CD4-positive, alpha-beta T cell (primary cell): ENCODE results near the gene PPIA. TPM values are rescaled to one million over a fixed set of nuclear protein-coding genes. Genes with fewer than 3 reads are reported as not detected.

Source experiments
- ATAC-seq: fragments of 200-7000 bp; cut with Tn5 transposase; one replicate; pipeline ENCODE4 v1.10.0; 2022; ENCODE audit warnings: mild to moderate bottlenecking; ENCODE audit not compliant: poor library complexity
- CTCF ChIA-PET: fragments of 350-600 bp; sonication (Branson Sonifier 250); formaldehyde crosslinking; loops from one replicate; lab custom pipeline; 2021; ENCODE audit warnings: antibody characterized with exemption, inconsistent platforms; lab: Charles Lee
- POLR2A ChIA-PET: fragments of 350-600 bp; sonication (Branson Sonifier 250); formaldehyde crosslinking; loops from one replicate; lab custom pipeline; 2021; ENCODE audit warnings: antibody characterized with exemption, inconsistent platforms; lab: Charles Lee
- DNase-seq, 14 experiments: peaks; one replicate each; pipeline ENCODE4 v3.0.0-alpha.2; 2013 to 2020; ENCODE audit warnings: mixed read lengths in 2 of 14
- H3K27ac ChIP-seq, 2 donors: one replicate each; pipeline versions ENCODE4 v1.5.1 to v1.7.0; 2013; ENCODE audit warnings: low read length in 2 of 2, low read depth in 1 of 2, mild to moderate bottlenecking in 1 of 2
- H3K27me3 ChIP-seq, 2 experiments: 1 replicate in 1 of 2; 2 replicates in 1 of 2; pipeline versions ENCODE4 v1.6.1 to v1.7.0; 2013; ENCODE audit warnings: low read length in 2 of 2, control low read depth in 1 of 2, mild to moderate bottlenecking in 1 of 2, moderate library complexity in 1 of 2; ENCODE audit not compliant: insufficient read depth in 2 of 2, control insufficient read depth in 1 of 2
- H3K36me3 ChIP-seq: one replicate; pipeline ENCODE4 v1.6.1; 2013; ENCODE audit warnings: low read length, control low read depth; ENCODE audit not compliant: insufficient read depth
- H3K4me1 ChIP-seq: one replicate; pipeline ENCODE4 v1.6.1; 2013; ENCODE audit warnings: low read length, control low read depth; ENCODE audit not compliant: insufficient read depth
- H3K4me3 ChIP-seq: one replicate; pipeline ENCODE4 v1.5.1; 2013; ENCODE audit warnings: mild to moderate bottlenecking, low read length, moderate library complexity
- H3K9me3 ChIP-seq, 2 experiments: 1 replicate in 1 of 2; 2 replicates in 1 of 2; pipeline versions ENCODE4 v1.6.1 to v1.7.0; 2013; ENCODE audit warnings: low read length in 2 of 2, mild to moderate bottlenecking in 2 of 2, control low read depth in 1 of 2, moderate library complexity in 1 of 2; ENCODE audit not compliant: control insufficient read depth in 1 of 2, insufficient read depth in 1 of 2
- H3K27ac Mint-ChIP-seq: one replicate; pipeline ENCODE4 v1.8.0; 2020; ENCODE audit warnings: mixed read lengths
- H3K27me3 Mint-ChIP-seq: one replicate; pipeline ENCODE4 v1.8.0; 2021; ENCODE audit warnings: mixed read lengths
- H3K36me3 Mint-ChIP-seq: one replicate; pipeline ENCODE4 v1.8.0; 2021; ENCODE audit warnings: low read depth, mixed read lengths
- H3K4me1 Mint-ChIP-seq: one replicate; pipeline ENCODE4 v1.8.0; 2021; ENCODE audit warnings: low read depth, mixed read lengths
- H3K4me3 Mint-ChIP-seq: one replicate; pipeline ENCODE4 v1.8.0; 2020; ENCODE audit warnings: mild to moderate bottlenecking, mixed read lengths
- H3K9me3 Mint-ChIP-seq: one replicate; pipeline ENCODE4 v1.8.0; 2020; ENCODE audit warnings: mixed read lengths
- intact Hi-C, 2 experiments: fragments of 100-400 bp; cut with DNase I in 1 of 2; cut with micrococcal nuclease in 1 of 2; formaldehyde crosslinking; loops; one replicate each; pipeline versions ENCODE4 v1.15.1 to v1.9.0; 2023 to 2025; cut with DNase I, micrococcal nuclease
- total RNA-seq, 174 experiments: library from RNA in 2 of 174; stranded (reverse) in 2 of 174; gene quantifications; one replicate each; pipeline ENCODE4 v1.2.3 and lab custom pipeline; 2021 to 2026
- TF ChIP-seq, protein P1 (sequence below): fragments of 200-600 bp; IDR thresholded peaks from one replicate; pipeline ENCODE4 v1.8.0; 2022; ENCODE audit warnings: antibody characterized with exemption, mild to moderate bottlenecking

Gene PPIA
- total RNA-seq, 2 experiments from 2014 or later: 410 to 423 TPM

DNA sequence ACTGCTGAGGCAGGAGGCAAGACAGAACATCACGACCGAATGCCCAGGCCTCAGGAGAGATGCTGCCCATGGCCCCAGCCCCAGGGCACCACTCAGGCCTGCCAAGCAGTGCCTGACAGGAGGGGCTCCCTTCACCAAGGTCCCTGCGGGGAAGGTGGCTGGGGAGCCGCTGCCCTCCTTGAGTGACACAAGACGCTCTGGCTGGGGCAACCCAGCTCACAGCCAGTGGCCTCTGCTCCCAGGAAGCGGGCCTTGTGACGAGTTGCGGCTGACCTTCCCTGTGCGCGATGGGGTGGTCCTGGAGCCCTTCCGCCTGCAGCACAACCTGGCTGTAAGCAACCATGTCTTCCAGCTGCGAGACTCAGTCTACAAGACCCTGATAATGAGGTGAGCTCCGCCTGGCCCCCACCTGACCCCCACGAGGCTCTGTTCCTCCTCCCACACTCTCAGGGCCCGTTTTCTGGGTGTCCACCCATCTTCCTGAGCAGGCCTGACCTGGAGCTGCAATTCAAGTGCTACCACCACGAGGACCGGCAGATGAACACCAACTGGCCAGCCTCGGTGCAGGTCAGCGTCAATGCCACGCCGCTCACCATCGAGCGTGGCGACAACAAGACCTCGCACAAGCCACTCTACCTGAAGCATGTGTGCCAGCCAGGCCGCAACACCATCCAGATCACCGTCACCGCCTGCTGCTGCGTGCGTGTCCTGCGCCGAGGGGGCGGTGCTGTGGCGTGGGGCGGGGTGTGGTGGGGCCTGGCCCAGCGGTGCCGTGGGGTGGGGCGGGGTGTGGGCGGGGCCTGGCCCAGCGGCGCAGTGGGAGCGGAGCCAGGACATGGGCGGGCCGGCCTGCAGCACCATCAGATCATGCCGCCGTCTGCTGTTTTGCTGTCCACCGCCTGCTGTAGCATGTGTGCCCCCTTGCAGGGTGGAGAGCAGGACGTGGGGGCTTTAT, 35.0 kb upstream of the PPIA start:
- no peak overlapping the region for H3K4me3 Mint-ChIP-seq
- ChIA-PET POLR2A (no interaction called here), CTCF (no interaction called here)
- no peak overlapping the region for H3K27ac Mint-ChIP-seq
- intact Hi-C loops: no loop called here
- peaks cover 76% of the 10 kb centered on the region for H3K36me3 Mint-ChIP-seq
- TF ChIP-seq, protein P1, sequence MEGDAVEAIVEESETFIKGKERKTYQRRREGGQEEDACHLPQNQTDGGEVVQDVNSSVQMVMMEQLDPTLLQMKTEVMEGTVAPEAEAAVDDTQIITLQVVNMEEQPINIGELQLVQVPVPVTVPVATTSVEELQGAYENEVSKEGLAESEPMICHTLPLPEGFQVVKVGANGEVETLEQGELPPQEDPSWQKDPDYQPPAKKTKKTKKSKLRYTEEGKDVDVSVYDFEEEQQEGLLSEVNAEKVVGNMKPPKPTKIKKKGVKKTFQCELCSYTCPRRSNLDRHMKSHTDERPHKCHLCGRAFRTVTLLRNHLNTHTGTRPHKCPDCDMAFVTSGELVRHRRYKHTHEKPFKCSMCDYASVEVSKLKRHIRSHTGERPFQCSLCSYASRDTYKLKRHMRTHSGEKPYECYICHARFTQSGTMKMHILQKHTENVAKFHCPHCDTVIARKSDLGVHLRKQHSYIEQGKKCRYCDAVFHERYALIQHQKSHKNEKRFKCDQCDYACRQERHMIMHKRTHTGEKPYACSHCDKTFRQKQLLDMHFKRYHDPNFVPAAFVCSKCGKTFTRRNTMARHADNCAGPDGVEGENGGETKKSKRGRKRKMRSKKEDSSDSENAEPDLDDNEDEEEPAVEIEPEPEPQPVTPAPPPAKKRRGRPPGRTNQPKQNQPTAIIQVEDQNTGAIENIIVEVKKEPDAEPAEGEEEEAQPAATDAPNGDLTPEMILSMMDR: no peak
- Histone ChIP-seq H3K4me3 (no peak overlapping the region), H3K4me1 (peaks cover 4% of the 10 kb centered on the region), H3K9me3 (no peaks in the 10 kb centered on the region), H3K27me3 (no peaks in the 10 kb centered on the region), H3K27ac (no peak overlapping the region), H3K36me3 (peaks cover 89% of the 10 kb centered on the region)
- H3K4me1 Mint-ChIP-seq: no peaks in the 10 kb centered on the region
- H3K9me3 Mint-ChIP-seq: no peaks in the 10 kb centered on the region
- no peaks in the 10 kb centered on the region for H3K27me3 Mint-ChIP-seq
- ATAC-seq (no peak), DNase-seq (no peak)

DNA sequence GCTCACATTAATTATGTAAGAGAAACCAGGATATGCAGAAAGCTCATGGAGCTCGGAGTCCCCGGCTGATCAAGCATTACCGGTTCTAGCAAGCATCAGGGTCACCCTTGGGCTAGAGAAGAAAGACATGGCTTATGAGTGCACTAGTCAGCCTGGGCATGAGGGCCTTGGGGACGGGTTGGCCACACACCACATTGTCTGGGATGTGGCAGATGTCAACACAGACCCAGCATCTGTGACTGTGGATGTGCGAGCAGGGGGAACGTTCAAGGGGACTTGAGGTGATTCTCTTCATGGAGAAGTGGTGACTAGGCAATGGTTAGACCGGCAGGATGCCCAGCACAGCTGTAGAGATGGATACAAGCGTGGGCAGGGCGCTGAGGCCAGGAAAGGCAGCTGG, 34.2 kb upstream of the PPIA start:
- TF ChIP-seq, protein P1: no peak
- Mint-ChIP-seq H3K9me3 (no peaks in the 10 kb centered on the region), H3K27ac (no peak overlapping the region), H3K36me3 (peaks cover 79% of the 10 kb centered on the region), H3K4me3 (no peak overlapping the region), H3K4me1 (peaks cover 4% of the 10 kb centered on the region), H3K27me3 (no peaks in the 10 kb centered on the region)
- Histone ChIP-seq H3K9me3 (no peaks in the 10 kb centered on the region), H3K36me3 (peaks cover 89% of the 10 kb centered on the region), H3K4me3 (no peak overlapping the region), H3K4me1 (no peaks in the 10 kb centered on the region), H3K27me3 (no peaks in the 10 kb centered on the region), H3K27ac (no peak overlapping the region)
- intact Hi-C loops: no loop called here
- DNase-seq (no peak), ATAC-seq (no peak)
- ChIA-PET CTCF (interaction anchor here (1.2 kb wide), 1 partner anchor 12 kb away, joined by 3 read pairs; no protein-coding TSS in a partner anchor), POLR2A (no interaction called here)

DNA sequence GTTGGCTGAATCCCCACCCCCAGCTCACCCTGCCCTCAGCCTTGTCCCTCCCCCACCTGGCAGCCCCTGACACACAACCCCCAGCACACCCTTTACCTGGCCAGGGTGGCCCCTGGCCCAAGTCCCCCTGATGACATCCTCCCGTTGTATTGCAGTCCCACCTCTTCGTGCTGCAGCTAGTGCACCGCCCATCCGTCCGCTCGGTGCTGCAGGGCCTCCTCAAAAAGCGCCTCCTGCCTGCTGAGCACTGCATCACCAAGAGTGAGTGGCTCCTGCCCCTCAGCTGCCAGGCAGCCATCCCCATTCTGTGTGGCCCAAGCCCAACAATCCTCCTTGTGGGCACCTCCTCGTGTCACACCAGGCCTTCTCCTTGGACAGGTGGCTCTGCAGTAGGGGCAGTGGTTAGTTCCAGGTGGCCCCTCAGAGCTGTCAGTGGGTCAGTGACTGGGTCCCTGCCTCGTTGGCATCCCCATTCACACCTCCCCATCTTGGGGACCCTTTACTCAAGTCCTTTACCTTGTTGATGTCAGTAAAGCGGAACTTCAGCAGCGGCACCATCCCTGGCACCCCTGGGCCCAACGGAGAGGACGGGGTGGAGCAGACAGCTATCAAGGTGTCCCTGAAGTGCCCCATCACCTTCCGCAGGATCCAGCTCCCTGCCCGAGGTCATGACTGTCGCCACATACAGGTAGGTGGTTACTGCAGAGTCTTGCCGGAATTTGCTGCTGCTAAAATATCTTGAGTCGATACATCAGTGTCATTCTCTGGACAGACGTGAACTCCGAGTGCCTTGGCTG, 33.6 kb upstream of the PPIA start:
- TF ChIP-seq, protein P1: no peak
- no peak for ATAC-seq
- H3K4me1 ChIP-seq: peaks cover 4% of the 10 kb centered on the region
- H3K4me1 Mint-ChIP-seq: peaks cover 10% of the 10 kb centered on the region
- no peak overlapping the region for H3K4me3 Mint-ChIP-seq
- no peaks in the 10 kb centered on the region for H3K9me3 ChIP-seq
- POLR2A ChIA-PET: no interaction called here
- no peak overlapping the region for H3K27ac Mint-ChIP-seq
- CTCF ChIA-PET: interaction anchor here (1.2 kb wide), 1 partner anchor 13 kb away, joined by 3 read pairs; no protein-coding TSS in a partner anchor
- H3K27ac ChIP-seq: no peak overlapping the region
- H3K36me3 Mint-ChIP-seq: peaks cover 85% of the 10 kb centered on the region
- peaks cover 88% of the 10 kb centered on the region for H3K36me3 ChIP-seq
- no peaks in the 10 kb centered on the region for H3K27me3 Mint-ChIP-seq
- no peak for DNase-seq
- intact Hi-C loops: no loop called here
- H3K9me3 Mint-ChIP-seq: no peaks in the 10 kb centered on the region
- H3K27me3 ChIP-seq: no peaks in the 10 kb centered on the region
- no peak overlapping the region for H3K4me3 ChIP-seq
